HG03565 (cell line): ENCODE data around the gene NKG7.

ENCODE experiments used
- ATAC-seq: cut with Tn5 transposase; IDR thresholded peaks from one replicate; pipeline ENCODE4 v1.9.1; 2021; ENCODE audit warnings: mild to moderate bottlenecking, moderate library complexity; ENCODE audit not compliant: unreplicated experiment

Gene NKG7

GRCh38 chr19:51338563-51339312 is 33.7 kb downstream of the NKG7 start:
- peak; percentile 42 for ATAC-seq

DNA sequence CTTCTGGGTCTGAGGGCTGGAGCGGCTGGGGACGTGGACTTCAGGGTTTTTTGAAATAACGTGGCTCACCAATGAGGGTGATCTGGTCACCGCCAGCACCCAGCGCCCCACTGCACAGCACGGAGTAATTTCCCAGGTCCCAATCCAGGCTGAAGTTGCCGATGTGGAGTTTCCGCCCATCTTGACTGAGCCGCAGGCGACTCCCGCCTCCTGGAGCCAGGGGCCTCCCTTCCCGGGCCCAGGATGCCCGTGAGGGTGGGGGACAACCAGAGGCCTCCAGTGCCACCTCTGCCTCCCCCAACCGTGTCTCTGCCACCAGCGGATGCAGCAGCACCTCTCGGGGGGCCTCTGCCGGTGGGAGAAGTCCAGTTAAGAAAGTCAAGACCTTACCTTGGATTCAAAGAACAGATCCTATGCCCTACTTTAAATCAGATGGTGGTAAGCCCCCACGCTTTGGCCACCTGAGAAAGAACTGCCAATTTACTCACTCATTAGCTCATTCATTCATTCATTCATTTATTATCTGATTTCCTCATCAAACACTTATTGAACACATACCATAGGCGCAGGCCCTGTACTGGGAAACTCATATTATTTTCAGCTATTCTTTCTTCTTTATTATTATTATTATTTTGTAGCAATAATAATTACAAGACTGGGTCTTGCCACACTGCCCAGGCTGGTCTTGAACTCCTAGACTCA is 34.4 kb downstream of the NKG7 start:
- ATAC-seq = no peak

DNA sequence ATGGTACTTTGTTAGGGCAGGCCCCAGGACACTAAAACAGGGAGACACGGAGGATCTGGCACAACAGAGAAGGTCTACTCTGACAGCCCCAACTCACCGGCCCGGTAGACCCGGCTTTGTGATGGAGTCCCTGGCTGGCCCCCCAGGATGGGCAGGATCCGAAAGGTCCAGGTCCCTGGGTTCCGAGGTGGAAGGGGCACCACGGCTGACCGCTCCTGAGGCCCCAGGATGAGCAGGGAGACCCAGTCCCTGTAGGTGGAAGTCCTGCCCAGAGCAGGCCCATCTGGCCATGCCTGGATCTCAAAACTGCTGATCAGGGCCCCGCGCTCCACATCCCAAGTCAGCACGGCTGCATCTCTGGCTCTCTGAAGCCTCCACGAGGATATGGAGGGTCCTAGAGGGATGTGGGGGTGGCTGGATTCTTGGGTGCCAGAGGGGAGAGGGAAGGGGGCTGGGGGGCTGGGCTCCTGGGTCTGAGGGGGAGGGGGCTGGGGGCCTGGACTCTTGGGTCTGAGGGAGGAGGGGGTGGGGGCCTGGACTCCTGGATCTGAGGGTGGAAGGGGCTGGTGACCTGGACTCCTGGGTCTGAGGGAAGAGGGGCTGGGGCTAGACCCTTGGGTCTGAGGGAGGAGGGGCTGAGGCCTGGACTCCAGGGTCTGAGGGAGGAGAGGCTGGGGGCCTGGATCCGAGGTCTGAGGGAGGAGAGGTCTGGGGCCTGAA is 35.2 kb downstream of the NKG7 start:
- no peak for ATAC-seq

GRCh38 chr19:51333836-51334460 is 38.5 kb downstream of the NKG7 start:
- ATAC-seq = no peak

DNA sequence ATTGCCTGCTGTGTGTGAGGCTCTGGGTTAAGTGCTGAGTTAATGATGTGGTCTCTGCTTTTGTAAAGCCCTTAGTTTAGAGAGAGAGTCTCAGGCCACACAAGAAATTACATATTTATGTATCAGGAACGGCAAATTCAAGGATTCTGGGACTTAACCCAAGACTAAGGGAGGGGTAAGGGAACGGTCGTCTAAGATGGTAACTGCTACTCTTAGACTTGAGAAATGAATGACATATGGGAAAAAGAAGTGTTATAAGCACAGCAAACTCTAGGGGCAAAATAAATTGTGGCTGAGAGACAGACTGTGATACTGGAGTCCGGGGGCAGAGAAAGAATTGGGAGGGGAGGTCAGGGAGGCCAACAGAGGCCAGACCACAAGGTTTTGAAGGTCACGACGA is 40.7 kb downstream of the NKG7 start:
- ATAC-seq = no peak

- no peak for ATAC-seq
These were observed 41.3 kb downstream of the NKG7 start for GRCh38 chr19:51331193-51331592.

GRCh38 chr19:51330366-51330765 is 42.1 kb downstream of the NKG7 start:
- ATAC-seq = no peak

DNA sequence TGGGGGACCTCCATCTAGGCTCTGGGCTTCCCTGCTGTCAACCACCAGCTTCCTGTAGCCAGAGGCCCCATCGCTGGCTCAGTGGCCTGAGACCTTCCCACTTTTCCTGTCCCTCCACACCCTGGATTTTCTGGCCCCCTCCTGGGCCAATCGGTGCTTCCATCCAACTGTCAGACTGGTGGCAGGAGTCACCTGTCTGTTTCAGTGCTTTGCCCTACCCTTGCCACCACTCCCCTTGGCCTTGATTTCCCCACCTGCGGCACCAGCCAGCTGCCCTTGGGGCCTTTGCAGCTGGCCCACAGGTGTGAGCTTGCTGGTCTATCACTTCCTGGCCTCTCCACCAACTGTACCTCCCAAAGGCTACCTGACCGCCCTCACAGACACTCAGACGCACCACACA is 43.0 kb downstream of the NKG7 start:
- no peak for ATAC-seq

DNA sequence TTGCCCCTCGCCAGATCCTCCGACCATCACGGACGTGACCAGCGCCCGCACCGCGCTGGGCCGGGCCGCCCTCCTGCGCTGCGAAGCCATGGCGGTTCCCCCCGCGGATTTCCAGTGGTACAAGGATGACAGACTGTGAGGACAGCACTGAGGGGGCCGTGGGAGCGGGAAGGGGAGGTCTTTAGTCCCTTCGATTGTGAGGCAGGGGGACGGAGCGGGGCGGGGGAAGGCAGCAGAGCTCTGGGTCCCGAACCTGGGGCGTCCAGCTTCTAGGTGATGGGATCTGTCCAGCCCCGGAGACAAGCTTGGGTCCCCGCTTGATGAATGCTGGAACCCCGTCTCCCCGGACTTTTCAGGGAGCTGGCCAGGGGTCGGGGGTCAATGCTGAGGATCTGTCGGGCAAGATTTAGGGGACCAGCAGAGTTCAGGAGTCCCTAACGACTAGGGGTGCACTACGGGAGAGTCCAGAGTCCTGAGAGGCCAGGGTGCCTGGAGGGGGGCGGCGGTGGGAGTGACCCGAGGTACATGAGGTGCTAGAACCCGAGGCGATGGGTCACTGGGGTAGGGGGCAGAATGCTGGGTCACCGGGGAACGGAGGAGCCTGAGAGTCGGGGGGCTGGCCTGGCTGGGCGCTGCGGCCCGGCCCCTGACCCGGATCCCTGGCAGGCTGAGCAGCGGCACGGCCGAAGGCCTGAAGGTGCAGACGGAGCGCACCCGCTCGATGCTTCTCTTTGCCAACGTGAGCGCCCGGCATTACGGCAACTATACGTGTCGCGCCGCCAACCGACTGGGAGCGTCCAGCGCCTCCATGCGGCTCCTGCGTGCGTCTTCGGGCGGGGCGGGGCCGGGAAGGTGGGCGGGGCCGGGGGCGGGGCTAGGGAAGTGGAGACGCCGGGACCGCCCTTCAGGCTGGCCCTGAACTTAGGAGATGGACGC is 45.1 kb downstream of the NKG7 start:
- ATAC-seq = no peak

DNA sequence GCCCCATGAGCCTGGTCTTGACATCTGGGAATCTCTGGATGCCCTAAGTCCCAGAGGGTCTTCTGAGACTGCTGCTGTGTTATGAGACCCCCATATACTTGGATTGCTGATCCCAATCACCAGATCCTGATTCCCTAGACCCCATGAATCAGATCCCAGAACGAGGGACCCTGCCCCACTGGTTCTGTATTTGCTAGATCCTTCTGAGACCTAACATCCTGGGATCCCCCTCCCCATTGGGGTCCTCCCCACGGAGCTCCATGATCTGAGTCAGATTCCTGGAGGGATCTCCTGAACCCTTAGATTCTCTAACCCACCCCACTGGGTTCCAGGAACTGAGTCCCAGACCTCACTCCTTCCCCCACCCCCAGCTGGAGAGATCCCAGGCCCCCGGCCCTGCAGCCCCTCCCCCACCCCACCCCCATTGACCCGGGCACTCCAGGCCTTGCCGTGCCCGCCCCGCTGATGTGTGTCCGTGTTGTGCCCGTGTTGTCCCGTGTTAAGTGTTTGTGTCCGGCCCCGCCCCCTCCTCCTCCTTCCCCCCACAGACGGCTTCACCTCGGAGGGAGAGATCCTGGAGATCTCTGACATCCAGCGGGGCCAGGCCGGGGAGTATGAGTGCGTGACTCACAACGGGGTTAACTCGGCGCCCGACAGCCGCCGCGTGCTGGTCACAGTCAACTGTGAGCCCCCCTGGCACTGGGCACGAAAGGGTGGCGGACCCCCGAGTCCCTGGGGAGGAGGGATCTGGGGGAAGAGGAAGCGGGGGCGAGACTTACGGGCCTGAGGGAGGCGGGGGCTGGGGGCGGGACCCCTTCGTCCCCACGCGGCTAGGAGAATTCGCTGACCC is 46.0 kb downstream of the NKG7 start:
- ATAC-seq = no peak

- no peak for ATAC-seq
These were observed 47.1 kb downstream of the NKG7 start for GRCh38 chr19:51325161-51325976.

DNA sequence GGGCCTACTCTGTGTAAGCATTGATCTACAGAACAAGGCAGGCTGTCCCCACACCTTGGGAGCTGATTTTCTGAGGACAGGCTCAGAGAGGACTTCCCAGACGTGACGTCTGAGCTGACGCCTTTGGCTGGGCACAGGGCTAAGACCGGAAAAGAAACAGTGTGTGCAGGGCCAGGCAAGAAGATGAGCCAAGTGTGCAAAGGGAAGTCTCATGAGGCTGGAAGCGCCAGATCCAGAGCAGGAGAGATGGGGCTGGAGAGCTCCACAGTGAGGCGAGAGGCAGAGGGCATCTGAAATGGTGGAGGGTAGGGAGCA is 48.3 kb downstream of the NKG7 start:
- no peak for ATAC-seq

DNA sequence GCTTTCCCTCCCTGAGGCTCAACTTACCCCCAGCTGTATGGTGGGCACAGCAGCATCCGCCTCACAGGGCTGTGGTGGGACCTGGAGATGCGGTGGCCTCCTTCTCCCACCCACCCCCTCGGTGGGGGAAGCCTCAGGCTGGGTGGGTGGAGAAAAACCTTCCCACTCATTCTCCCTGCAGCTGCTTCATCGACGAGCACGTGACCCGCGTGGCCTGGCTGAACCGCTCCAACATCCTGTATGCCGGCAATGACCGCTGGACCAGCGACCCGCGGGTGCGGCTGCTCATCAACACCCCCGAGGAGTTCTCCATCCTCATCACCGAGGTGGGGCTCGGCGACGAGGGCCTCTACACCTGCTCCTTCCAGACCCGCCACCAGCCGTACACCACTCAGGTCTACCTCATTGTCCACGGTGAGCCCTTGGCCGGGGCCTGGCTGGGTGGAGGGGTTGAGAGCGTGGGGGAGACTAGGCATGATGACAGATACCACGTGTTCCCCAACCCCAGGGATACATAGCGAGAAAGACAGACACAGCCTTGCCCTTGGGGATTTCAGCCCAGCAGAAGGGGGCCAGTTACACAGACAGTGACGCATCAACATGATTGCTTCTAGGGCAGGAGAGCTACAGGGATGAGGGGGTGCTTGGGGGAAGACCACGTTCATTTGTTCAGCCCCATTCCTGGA is 48.8 kb downstream of the NKG7 start:
- ATAC-seq = no peak

- no peak for ATAC-seq
These were observed 50.7 kb downstream of the NKG7 start for GRCh38 chr19:51321799-51322198.
